Measurements from ENCODE around the gene MAP3K5.
"Not testable (repeated sequence)": the region's sequence is repeated elsewhere in the genome, so short reads cannot be mapped to it uniquely, and the experiment has no call there.

MAP3K5 gene

GRCh38 chr6:136792410-136793262 lies at the start of gene MAP3K5:
TSS of gene MAP3K5 (minus strand) at chr6:136792477. CDS start at chr6:136792157, 320 bp downstream.
- DNase-seq, result peak; percentile 80

DNA sequence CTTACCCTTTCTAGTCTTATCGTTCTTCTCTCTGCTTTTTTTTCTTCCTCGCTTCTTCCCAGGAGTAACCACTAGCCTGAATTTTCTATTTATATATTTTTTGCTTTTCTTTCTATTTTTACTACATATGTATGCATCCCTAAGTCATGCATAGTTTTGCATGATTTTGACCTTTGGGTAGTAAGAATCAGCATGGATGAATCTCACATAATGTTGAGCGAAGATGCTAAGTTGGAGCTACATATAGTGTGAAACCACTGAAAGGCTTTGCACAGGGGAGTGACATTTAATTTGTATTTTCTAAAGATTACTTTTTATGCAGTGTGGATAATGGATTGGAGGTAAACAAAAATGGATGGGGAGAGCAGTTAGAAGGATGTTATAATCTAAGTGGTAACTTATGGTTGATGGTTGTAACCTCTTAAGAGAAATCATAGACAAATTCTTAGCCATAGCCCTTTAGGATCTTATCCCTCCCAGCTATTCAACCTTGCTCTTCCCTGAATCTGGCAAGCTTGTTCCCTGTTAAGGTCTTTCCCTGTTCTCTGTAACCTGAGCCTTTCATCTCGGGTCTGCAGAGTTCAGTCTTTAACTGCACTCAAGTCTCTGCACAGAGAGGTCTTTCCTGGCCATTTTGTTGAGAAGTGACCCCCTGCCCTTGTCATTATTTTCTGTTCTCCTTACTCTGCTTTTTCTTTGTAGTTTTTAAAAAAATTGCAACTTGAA lies 48.2 kb upstream of the MAP3K5 start:
- DNase-seq, result no peak

- no peak for DNase-seq
Observed at GRCh38 chr6:136831873-136832562, 39.7 kb upstream of the MAP3K5 start.

DNA sequence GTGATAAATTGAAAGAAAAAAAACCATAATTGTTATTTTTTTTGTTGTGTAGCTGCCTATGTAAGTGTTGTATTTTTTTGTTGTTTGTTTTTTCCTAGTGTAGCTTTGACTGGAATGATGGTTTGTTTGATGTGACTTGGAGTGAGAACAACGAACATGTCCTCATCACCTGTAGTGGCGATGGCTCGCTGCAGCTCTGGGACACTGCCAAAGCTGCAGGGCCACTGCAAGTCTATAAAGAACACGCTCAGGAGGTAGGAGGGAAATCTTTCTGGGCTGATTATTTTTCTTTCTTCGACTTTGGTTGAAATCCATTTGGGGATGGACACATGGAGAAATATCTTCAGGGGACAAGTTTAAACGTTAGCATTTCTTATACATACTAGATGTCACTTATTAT lies 33.9 kb upstream of the MAP3K5 start:
- no peak for DNase-seq

GRCh38 chr6:136823128-136823660 lies 30.9 kb upstream of the MAP3K5 start:
- no peak for DNase-seq

DNA sequence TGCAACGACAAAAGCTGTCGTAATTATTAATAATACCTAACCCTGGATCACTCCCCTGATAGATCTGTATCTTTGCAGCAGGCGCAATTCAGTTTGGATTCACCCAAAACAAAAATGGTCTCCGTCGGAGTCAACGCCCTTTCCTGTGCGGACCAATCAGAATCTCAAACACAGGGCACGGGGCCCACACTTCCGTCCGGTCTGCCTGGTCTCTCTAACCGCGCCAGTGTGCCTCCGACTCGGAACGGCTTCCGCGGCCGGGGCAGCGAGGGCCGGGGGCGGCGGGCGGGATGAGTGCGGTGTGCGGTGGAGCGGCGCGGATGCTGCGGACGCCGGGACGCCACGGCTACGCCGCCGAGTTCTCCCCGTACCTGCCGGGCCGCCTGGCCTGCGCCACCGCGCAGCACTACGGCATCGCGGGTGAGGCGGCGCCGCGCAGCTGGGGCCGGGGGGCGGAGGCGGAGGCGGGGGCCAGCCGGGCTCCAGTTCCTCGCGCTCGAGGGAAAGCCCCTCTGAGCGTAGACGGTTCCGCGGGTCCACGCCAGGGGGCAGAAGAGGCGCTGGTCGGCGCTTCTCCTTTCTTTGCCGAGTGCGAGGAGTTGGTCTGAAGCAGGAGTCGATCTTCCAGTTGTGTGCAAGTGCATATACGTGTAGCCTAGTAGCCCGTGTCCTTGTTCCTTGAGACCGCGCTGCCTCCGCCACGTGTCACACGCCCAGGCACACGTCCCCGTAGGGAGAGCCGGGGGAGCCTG lies 30.3 kb upstream of the MAP3K5 start, which contains the start of gene PEX7:
Gene PEX7, plus strand, starts transcription at position 217 of the 752 bp plus-strand sequence. Its CDS starts 74 bp downstream, at position 291.
- peak; percentile 93 for DNase-seq

- DNase-seq, result no peak
Observed at GRCh38 chr6:136822046-136822375, 29.7 kb upstream of the MAP3K5 start.

DNA sequence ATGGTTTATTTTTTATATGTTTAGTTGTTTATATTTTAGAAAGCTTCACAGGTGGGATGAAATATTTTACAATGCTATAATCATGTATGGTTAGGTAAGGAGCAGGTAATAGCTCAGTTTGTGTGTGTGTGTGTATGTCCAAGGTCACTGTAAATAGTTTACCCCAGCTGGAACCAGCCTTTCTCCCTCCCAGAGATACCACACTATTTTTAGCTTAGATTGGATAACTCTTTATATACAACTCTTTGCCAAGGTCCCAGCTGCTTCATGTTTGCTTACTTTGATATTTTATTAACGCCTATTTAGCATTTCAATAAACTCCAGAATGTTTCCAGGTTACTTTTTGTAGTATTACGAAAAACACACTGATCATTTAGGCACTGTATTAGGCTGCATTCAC lies 28.3 kb upstream of the MAP3K5 start:
- DNase-seq, result no peak

DNA sequence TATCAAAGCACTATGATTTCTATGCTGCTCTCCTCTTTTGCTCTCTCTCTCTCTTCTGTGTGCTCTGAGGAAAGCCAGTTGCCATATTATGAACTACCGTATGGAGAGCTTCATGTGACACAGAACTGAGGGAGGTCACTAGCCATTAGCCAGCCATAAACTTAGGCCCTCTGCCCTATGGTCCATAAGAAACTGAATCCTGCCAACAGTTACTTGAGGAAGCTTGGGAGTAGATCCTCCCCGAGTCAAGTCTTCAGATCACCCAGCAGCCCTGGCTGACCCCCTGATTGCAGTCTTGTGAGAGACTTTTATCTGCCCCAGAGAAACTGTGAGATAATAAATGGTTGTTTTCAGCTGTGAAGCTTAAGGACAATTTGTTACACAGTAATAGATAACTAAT lies 24.4 kb upstream of the MAP3K5 start:
- DNase-seq, result no peak

DNA sequence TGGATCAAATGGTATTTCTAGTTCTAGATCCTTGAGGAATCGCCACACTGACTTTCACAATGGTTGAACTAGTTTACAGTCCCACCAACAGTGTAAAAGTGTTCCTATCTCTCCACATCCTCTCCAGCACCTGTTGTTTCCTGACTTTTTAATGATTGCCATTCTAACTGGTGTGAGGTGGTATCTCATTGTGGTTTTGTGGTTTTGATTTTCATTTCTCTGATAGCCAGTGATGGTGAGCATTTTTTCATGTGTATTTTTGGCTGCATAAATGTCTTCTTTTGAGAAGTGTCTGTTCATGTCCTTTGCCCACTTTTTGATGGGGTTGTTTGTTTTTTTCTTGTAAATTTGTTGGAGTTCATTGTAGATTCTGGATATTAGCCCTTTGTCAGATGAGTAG lies 23.3 kb upstream of the MAP3K5 start:
- not testable (repeated sequence) for DNase-seq

- DNase-seq, result no peak
Observed at GRCh38 chr6:136812174-136812573, 19.9 kb upstream of the MAP3K5 start.

DNA sequence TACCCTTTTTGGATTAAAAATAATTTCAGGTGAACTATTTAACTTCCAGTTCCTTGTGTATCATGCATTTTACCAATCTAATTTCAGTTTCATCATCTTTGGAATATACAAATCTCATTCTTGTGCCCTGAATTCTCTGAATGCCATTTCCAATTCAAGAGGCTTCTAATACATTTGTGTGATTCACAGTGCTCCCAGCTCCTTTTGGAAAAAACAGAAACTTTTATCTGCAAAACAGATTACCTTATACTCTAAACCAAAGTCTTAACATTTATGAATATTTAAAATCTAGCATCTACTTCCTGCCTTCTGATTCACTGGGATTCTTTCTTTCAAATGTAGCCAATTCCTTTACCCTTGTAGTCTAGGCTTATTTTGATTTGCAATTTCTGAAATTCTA lies 19.0 kb upstream of the MAP3K5 start:
- DNase-seq, result no peak

DNA sequence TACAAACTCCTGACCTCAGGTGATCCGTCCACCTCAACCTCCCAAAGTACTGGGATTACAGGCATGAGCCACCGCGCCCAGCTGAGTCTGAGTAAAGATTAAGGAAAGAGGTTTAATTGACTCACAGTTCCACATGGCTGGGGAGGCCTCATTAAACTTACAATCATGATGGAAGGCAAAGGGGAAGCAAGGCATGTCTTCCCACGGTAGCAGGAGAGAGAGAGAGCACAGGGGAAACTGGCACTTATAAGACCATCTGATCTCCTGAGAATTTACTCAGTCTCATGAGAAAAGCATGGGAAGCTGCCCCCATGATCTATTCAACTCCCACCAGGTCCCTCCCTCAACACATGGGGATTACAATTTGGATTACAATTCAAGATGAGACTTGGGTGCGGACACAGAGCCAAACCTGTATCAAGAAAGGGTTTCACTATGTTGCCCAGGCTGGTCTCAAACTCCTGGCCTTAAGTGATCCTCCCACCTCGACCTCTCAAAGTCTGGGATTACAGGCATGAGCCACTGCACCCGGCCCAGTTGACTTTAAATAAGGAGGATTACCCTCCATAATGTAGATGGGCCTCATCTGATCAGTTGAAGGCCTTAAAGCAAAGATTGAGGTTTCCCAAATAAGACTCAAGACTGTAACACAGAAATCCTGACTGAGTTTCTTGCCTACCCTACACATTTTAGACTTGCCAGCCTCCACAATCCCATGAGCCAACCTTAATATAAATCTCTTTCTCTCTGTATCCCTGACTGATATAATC lies 17.0 kb upstream of the MAP3K5 start:
- no peak for DNase-seq

GRCh38 chr6:136803608-136804007 lies 11.3 kb upstream of the MAP3K5 start:
- DNase-seq, result no peak

DNA sequence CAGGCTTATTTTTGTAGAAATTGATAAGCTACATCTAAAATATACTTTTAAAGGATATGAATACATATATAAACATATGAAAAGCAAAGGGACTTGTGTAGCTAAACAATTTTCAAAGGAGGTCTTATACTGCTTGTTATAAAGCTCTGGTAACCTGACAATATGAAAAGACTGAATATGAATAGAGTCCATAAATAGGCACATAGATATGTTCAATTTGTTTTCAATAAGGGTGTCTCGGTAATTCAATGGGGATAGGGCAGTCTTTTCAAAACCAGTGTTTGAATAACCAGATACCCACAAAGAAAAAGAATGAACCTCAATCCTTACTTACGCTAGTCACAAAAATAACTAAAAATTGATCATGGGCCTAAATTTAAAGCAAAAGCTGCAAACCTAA lies 9.3 kb upstream of the MAP3K5 start:
- DNase-seq, result no peak

DNA sequence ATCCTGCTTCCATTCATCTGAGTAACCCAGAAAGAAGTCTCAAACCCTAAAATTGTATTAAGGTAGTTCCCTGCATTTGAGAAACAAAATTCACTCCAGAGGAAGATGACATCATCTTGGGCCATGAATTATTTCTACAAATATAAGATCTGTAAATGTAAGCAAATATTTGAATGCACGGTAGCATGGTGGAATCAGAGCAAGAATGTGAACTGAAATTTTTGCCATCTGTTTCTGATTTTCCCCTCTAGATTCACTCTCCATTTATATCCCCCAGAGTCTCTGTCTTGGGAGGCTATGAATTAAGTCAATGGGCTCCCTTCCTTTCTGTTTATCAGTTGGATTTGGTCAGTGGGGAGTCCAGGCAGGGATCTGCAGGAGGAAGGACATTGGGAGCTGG lies 5.8 kb upstream of the MAP3K5 start:
- DNase-seq, result peak; percentile 38

DNA sequence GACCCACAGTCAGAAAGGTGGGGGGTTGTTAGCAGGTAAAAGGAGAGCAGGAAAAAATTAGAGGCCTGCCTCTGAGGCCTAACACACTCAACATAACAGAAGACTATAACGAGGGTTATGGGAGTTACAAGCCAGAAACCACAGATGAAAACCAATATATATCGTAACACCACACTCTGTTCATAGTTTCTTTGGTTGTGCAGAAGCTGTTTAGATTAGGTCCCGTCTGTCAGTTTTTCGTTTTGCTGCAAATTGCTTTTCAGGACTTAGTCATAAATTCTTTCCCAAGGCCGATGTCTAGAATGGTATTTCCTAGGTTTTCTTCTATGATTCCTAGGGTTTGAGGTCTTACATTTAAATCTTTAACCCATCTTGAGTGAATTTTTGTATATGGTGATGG lies 3.7 kb upstream of the MAP3K5 start:
- DNase-seq, result no peak

DNA sequence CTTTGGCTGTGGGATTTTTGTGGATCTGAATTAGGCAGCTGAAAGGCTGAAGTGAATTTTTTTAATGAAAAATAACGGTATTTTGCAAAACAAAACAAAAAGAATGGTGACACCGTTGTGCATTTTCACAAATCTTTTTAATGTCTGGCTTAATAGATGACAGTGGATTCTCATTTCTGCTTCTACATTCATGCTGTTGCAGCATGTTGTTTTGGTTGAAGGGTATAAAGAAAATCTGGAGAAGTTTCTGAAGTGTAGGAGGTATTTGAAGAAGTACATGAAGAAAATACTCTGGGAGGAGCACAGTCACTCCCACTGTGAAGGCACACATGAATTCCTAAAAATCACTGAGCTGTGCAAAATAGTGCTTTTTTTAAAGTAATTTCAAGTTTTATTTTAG lies 3.1 kb upstream of the MAP3K5 start:
- DNase-seq, result no peak

DNA sequence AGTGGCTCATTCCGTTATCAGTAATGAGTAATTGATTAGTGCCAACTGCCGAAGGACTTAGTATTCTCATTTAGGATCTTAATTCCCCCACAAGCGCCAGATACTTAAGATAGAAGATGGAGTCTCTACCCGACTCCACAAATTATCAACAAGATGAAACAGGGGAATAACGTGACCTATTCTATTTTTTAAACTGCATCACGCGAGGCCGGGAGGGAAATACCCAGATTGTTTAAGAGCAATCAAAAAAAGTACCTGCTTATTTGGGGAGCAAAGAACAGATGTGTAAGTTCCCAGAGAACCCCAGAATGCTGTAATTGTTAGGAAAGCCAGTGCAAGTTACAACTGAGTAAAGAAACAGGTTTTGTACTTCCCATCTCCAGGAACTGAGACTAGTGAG lies 1.1 kb upstream of the MAP3K5 start:
- no peak for DNase-seq

DNA sequence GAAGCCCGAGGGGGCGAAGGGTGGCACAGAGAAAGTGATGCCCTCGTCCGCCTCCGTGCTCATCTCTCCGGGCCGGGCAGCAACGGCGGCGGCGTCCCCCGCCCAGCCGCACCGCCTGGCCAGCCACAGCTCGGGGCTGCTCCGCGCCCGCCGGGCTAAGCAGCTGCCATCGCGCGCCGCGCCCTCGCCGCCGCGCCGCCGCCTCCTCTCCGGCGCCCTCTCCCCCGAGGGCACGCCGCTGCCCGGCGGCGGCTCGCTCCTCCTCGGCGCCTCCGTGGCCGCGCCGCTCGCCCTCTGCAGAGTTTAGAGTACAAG lies 225 bp downstream of the MAP3K5 start:
- DNase-seq, result no peak

- DNase-seq, result peak; percentile 21
Observed at GRCh38 chr6:136791296-136792094, 782 bp downstream of the MAP3K5 start.

All from fibroblast of skin of right quadriceps (primary cell).